Body of pancreas (tissue), 4 donors: Measurements from ENCODE around the gene NPHP3.

Experiments
- POLR2A ChIP-seq, 3 donors: fragments of 450-650 bp; IDR thresholded peaks; one replicate each; pipeline ENCODE4 v1.6.1; 2016; ENCODE audit warnings: antibody characterized with exemption in 3 of 3, mild to moderate bottlenecking in 2 of 3
- TF ChIP-seq, protein P1 (sequence below), 7 experiments: fragments of 450-650 bp in 4 of 7; fragments of 200-600 bp in 3 of 7; sonication (generic) in 3 of 7; IDR thresholded peaks; one replicate each; pipeline ENCODE4 v1.5.1; 2016 to 2019; ENCODE audit warnings: antibody characterized with exemption in 7 of 7

DNA sequence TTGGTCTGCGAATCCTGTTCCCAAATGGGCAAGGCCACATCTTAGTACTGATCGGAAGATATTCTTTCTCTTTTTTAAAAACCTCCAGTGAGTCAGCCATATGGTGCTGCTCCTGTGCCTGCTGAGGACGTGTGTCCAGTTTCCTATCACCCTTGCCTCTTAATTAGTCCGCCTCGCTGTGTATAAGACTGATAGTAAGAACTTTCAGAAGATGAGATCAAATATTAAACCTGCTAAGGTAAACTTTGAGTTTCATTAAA is 61.5 kb downstream of the NPHP3 start:
- TF ChIP-seq POLR2A (IDR thresholded peaks at IDR 0.05), result no peak
- TF ChIP-seq, protein P1, sequence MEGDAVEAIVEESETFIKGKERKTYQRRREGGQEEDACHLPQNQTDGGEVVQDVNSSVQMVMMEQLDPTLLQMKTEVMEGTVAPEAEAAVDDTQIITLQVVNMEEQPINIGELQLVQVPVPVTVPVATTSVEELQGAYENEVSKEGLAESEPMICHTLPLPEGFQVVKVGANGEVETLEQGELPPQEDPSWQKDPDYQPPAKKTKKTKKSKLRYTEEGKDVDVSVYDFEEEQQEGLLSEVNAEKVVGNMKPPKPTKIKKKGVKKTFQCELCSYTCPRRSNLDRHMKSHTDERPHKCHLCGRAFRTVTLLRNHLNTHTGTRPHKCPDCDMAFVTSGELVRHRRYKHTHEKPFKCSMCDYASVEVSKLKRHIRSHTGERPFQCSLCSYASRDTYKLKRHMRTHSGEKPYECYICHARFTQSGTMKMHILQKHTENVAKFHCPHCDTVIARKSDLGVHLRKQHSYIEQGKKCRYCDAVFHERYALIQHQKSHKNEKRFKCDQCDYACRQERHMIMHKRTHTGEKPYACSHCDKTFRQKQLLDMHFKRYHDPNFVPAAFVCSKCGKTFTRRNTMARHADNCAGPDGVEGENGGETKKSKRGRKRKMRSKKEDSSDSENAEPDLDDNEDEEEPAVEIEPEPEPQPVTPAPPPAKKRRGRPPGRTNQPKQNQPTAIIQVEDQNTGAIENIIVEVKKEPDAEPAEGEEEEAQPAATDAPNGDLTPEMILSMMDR (IDR thresholded peaks at IDR 0.05), result no peak
